ENCODE data around the gene CYP2W1.
A peak's percentile ranks its signal among the peaks of the same experiment; 100 is the strongest.
"Not testable (repeated sequence)": the region's sequence is repeated elsewhere in the genome, so short reads cannot be mapped to it uniquely, and the experiment has no call there.

CYP2W1 gene

DNA sequence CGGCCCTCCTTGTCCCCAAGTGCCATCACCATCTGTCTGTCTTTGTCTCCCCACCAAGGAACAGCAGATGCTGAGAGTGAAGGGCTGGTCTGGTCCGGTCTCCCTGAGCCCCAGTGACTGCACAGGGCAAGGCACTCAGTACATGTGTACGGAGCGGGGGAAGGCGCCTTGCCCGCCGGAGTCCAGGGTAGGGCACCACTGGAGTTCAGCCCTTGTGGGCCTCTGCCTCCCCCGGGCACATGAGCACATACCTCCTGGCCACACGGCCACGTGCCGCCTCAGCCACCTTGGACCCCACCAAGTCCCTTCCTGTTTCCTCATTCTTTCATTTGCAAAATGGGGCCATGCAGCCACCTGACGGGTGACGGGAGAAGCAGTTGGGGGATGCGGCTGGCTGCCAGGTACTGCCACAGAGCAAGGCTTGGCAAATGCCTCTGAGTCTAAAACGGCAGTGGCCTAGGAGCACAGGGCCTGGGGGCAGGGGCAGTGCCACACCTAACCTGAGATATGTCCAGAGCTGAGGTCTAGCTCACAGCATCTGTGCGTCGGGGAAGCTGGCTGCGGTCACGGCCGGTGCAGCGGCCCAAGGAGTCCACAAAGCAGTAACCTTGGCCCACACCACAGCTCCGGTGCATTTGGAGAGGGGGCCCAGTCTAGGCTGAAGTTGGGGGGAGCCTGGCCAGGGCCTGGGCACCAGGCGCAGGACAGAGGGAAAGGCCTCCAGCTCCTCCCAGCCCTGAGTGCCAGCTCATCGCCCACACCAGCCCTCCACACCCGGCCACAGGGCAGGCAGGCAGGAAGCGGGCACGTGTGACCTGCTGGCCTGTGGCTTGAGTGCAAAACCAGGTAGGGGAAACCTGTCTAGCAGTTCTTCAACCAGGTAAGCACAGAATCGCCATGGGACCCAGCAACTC is 33.7 kb upstream of the CYP2W1 start:
- no peak for DNase-seq (ENCODE audit: extremely low read depth in 1 of 2, low read depth in 1 of 2)

DNA sequence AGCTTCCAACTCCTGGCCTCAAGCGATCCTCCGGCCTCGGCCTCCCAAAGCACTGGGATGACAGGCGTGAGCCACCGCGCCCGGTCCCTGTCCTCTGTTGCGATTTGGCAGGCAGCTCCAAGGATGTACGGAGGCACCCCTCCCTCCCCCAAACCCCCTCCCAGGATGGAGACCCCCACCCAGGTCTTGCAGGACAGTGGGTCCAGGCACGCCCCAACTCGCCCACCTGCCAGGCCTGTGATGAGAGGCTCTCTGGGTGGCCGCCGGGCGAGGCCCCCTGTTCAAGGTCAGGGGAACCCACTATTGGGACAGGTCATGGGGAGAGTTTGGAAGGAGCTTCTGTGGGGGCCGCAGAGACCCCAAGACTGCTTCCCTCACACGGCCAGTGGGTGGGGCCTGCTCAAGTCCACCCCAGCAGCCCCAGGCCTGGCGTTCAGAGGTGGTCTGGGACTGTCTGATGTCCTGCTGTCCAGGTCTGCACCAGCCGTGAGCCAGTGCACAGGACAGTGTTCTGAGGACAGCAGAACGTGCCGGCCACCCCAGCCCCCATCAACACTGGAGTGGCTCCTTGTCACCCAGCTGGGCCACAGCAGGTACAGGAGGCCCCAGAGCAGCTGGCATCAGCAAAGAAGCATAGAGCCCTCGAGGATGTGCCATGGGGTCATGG is 31.0 kb upstream of the CYP2W1 start:
- DNase-seq (ENCODE audit: extremely low read depth in 1 of 2, low read depth in 1 of 2), result no peak

DNA sequence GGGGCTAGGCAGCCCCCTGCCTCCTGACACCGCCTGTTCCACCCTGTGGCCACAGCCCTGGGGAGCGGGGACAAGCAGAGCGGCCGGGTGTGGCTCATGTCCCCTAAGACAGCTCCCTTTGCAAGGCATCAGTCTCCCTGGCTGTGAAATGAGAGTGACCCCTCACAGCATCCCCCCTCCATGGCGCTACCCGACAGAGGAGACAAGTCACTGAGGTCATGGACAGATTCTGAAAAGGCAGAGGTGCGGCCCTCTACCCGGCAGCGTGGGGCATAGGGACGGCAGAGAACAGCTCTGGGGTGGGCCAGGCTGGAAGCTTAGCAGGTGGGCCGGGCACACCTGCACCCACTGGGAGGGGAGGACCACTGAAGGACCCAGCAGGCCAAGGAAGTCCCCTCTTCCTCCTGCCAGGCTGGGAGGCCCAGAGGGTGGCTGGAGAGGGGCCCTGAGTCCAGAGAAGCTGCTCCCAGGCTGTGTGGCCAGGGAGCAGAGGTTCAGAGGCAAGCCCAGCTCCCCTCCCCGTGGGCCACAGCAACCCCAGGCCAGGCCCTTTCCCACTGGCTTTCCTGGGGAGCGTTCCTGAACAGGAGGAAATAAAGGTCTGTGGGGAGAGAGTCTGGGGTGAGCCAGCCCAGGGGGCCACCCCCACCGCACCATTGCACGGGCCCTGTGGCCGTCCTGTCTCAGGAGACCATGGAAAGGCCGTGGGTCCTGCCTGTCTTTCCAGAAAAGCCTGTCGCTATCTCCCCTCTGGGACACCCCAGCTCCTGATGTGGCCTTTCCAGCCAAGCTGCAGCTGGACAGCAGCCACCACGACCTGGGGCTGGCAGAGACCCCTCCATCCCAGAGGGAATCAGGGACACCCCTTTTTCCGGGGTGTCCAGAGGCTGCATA is 30.2 kb upstream of the CYP2W1 start:
- no peak for DNase-seq (ENCODE audit: extremely low read depth in 1 of 2, low read depth in 1 of 2)

DNA sequence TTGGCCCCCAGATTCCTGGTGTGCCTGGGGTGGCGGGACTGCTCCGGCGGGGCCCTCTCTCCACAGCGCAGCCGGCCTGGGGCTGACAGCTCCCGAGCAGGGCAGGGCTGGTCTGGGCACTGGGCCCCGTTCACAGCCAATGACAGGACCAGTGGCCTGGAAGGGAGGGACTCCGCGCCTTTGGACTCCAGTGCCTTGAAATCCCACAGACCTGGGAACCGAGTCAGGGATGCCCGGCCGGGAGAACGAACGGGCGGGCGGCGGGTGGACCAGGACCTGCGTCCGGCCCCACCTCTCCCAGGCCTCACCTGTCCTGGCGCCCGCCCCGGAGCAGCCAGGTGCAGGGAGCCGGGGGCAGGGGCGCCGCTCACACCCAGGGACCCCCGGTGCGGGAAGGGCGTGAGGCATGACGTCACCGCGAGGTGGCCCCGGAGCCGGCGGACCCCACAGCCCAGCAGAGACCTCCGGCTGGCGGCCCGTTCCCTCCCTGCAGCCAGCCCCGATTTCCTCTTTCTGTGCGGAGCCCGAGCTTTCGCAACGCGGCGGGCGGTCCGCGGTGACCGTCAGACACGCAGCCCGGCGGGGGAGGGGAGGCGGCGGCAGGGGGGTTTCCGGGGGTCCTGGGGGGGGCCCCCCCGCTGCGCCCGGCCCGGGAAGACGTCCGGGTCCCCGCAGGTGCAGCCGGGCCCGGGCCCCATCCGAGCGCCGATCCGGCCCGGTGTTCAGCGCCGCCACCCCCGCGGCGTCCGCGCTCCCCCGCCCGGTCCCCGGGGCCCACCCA is 29.2 kb upstream of the CYP2W1 start:
- DNase-seq (ENCODE audit: extremely low read depth in 1 of 2, low read depth in 1 of 2), result no peak

DNA sequence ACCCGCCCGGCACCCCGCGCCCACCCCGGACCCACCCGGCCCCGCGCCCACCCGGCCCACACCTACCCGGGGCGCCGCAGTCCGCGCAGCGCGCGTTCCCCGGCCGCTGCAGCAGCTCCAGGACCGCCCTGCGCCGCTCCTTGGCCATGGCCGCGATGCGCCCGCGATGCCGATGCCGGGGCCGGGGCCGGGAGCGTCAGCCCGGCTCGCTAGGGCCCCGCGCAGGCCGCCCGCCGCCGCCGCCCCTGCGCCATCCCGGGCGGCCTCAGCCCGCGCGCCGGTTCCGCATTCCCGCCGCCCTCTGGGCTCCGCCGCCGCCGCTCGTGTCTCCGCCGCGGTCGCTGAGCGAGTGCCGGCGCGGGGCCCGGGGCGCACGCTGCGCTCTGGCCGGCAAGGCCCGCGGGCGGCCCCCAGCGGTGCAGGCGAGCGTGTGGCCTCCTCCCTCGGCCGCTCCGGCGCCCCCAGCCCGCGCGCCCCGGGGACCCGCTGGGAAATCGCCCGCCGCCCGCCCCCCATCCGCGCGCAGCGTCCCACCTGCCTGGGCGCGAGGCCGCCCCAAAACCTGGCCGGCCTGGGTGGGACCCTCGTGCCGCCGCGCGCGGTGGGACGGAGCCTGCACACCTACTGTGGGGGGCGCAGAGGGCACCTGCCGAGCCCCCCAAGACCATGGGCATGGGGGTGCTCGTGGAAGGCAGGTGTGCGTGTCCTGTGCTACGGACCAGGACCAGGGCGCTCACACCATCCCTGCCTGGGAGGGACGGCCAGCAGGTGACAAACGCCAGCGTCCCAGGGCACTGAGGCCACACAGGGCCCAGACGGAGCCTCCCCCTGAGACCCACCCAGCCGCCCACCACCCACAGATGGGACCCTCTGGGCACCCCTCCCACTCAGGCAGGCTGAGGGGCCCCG is 28.4 kb upstream of the CYP2W1 start, which contains the start of gene ADAP1:
TSS of gene ADAP1 (minus strand) at position 351 of the 909 bp plus-strand sequence. CDS start at position 148, 203 bp downstream.
- peak; percentile 17 to 39 for DNase-seq (ENCODE audit: extremely low read depth in 1 of 2, low read depth in 1 of 2)

DNA sequence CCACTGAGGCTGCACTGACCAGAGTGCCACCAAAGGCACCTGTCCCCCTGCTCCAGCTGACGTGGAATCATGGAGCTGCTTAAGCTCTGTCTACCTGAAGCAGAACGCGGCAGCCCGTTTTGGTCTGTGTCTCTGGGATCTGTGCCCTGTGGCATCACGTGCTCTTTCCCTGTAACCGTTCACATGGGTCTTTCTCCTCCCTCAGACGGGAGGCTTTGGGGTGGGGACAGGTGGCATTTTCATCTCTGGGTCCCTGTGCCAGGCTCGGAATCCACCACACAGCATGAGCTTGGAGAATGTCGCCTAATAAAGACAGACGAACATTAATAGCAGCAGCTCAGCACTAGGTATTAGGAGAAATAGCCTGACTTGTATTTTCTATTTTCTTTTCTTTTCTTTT is 26.9 kb upstream of the CYP2W1 start:
- no peak for DNase-seq (ENCODE audit: extremely low read depth in 1 of 2, low read depth in 1 of 2)

DNA sequence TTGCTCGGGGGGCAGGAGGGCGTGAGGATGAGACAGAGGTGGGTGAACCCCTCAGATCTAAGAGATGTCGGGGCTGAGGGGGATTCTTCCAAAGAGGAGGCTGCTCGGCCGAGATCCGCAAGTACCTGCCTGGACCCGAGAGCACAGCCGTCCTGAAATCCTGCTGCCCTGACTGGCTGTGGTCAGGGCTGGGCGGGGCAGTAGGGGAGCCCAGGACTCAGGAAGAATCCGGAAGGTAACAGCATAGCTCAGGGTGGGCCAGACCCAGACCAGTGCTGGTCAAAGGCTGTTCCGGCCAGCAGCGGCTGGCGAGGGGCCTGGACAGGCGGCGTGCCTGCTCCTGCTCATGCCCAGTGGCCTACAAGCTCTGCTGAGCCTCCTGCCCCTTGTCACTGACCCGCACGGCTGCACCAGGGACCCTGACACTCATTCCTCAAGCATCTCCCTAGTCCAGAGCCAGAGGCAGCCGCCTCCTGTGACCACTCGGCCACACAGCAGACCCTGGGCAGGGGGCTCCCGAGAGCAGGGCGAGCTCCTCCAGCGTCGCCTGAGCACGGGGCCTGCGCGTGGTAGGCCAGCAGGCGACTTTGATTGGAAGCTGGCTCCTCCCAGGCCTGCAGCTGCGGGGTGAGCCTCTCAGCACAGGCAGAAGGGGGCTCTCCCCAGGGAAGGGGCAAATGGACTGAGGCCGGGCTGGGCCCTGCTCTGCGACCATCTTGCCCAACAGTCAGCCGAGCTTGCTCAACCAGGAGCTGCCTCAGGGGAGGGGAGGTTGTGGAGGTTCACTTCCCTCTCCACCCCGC is 25.4 kb upstream of the CYP2W1 start:
- DNase-seq (ENCODE audit: extremely low read depth in 1 of 2, low read depth in 1 of 2), result no peak

DNA sequence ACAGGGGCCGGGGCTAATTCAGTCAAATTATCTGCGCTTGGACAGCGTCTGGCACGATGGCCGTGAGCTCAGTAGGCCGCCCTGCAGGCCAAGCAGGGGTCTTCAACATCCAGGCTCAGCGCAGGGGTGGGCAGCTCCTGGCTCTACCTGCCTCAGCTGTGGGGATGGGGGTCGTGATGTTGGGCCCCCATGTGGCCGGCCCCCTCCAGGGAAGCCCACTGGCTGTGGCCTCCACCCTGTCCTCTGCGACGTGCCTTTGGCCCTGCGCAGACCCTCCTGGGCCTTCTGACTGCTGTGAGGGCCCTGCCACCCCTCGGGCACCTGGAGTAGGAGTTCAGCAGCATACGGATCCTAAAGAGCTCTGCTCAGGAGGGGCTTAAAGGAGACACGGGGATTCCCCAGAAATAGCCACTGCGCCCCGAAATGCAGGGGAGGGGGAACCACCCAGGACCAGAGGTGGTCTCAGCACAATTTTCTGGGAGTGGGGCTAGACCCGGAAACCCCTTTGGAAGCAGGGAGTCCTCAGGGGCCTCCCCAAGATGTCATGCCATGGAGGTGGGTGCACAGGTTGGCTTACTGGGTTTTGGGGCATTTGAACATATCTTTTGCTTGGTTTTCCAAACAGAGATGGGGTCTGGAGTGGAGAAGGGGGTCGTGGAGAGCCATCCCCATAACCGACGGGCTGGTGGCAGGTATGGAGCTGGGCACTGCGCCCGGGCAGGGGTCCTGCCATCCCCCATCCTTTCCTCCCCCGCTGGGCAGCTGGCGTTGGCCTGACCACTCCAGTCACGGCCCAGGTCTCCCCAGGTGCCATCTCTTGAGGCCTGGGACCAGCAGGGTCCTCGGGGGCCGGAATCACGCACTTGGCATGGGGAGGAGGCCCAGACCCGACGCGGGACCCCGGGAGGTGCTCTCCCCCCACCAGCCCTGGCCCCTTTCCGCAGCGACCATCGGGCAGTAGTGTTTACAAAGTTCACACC is 24.5 kb upstream of the CYP2W1 start:
- no peak for DNase-seq (ENCODE audit: extremely low read depth in 1 of 2, low read depth in 1 of 2)

DNA sequence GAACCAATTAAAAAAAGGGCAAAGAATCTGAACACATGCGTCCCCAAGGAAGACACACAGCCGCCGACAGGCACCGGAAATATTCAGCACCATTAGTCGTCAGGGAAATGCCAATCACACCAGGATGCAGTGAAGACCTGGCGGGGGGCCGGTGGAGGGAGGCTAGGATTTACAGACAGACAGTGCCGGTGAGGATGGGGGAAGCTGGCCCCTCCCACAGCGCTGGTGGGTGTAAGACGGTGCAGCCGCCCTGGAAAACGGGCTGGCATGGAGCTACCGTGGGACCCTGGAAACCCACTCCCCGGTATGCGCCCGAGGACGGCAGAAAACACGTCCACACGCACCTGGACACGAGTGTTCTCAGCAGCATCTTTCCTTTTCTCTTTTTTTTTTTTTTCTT is 23.7 kb upstream of the CYP2W1 start:
- no peak for DNase-seq (ENCODE audit: extremely low read depth in 1 of 2, low read depth in 1 of 2)

DNA sequence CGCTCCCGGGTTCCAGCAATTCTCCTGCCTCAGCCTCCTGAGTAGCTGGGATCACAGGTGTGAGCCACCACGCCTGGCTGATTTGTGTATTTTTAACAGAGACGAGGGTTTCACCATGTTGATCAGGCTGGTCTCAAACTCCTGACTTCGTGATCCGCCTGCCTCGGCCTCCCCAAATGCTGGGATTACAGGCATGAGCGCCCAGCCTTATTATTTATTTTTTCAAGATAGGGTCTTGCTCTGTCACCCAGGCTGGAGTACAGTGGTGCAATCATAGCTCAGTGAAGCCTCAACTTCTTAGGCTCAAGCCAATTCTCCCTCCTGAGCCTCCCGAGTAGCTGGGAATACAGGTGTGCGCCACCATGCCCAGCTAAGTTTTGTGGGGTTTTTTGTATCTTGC is 23.2 kb upstream of the CYP2W1 start:
- DNase-seq (ENCODE audit: extremely low read depth in 1 of 2, low read depth in 1 of 2), result not testable (repeated sequence)

DNA sequence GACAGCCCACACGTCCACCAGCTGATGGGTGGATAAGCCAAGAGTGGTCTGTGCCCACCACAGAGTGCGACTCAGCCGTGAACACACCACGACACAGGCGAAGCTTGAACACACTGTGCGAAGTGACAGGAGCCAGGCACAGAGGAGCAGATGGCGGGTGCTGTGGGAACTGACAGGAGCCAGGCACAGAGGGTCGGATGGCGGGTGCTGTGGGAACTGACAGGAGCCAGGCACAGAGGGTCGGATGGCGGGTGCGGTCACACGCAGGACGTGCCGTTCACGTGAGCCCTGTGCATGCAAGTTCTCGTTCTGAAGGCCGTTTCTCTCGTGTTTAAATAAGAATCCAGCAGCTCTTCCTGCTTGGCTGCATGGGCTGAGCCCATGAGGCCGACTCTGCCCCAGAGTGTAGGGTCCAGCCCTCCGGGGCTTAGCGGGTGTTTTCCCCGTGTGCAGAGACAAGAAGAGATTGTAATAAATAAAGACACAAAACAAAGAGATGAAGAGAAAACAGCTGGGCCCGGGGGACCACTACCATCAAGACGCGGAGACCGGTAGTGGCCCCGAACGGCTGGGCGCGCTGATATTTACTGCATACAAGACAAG is 22.6 kb upstream of the CYP2W1 start:
- DNase-seq (ENCODE audit: extremely low read depth in 1 of 2, low read depth in 1 of 2), result no peak

DNA sequence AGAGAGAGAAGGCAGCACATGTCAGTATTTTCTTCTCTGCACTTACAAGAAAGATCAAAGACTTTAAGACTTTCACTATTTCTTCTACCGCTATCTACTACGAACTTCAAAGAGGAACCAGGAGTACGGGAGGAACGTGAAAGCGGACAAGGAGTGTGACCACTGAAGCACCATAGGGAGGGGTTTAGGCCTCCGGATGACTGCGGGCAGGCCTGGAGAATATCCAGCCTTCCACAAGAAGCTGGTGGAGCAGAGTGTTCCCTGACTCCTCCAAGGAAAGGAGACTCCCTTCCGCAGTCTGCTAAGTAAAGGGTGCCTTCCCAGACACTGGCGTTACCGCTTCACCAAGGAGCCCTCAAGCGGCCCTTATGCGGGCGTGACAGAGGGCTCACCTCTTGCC is 22.0 kb upstream of the CYP2W1 start:
- DNase-seq (ENCODE audit: extremely low read depth in 1 of 2, low read depth in 1 of 2), result not testable (repeated sequence)

DNA sequence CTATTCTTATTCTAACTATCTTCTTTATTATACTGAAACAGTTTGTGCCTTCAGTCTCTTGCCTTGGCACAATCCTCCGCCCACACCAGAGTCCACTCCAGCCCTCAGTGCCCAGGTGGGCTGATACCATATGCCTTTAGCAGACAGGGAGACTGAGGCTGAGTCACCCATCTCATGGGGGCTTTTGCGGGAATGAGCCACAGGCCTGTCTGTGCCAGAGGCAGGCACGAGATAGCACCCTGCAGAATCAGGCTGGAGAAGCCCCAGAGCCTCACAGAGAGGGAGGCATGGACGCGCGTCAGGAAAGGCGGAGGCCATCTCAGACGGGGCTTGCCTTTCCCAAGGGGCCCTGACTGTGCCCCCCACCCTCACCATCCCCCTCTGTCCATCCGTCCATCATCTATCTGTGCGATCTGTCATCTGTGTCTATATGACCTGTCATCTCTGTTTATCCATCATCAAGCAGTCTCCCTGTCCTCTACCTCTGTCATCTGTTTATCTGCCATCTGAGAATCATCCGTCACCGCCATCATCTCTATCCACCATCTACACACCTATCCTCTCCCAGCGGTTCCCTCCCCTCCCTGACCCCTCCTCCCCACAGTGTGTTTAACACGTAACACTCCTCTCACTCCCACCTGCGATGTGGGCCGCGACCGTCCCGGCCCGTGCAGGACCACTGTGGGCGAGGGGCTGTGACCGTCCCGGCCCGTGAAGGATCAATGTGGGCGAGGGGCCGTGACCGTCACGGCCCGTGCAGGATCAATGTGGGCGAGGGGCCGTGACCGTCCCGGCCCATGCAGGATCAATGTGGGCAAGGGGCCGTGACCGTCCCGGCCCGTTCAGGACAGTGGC is 21.2 kb upstream of the CYP2W1 start:
- no peak for DNase-seq (ENCODE audit: extremely low read depth in 1 of 2, low read depth in 1 of 2)

DNA sequence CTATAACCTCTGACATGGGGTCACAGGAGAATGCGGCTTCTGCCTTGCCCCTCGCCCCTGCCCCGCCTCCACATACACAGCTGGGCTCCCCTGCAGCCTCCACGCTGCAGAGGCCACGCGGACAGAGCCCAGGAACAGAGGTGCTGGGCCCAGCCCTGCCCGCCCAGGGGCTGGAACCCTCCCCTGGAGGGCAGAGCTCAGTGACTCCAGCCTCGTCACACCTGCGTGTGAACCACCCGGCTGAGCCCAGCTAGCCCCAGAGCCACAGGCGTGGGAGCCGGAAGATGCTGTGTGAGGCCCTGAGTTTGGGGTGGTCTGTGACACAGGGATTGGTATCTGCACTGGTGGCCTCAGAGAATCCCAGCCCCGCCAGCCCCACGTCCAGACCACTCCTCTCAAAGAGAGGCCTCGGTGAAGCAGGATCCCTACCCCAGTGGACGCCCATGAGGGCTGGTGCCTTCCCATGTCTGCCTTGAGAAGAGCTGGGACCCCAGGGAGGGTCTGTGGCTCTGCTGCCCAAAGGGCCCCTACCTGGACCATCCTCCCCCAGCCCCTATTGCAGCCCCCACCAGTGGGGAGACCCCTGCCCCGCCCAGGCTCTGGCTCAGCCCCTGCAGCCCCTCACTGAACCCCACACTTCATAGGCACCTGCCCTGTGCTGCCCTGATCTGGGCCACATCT is 20.4 kb upstream of the CYP2W1 start:
- no peak for DNase-seq (ENCODE audit: extremely low read depth in 1 of 2, low read depth in 1 of 2)

All from stimulated activated CD8-positive, alpha-beta memory T cell treated with anti-CD3 and anti-CD28 coated beads, Interleukin-7, amount 100 ng/mL, for 48 hours (primary cell).